Epithelial cell of proximal tubule (primary cell): ENCODE measurements around the gene STUM. TPM values are rescaled to one million over a fixed set of nuclear protein-coding genes. Genes with fewer than 3 reads are reported as not detected.

Experiments
- DNase-seq: peaks from one replicate; pipeline ENCODE4 v3.0.0-alpha.2; 2011; ENCODE audit warnings: low read depth
- H3K4me3 ChIP-seq: 2 replicates; pipeline ENCODE4 v1.5.1; 2011; ENCODE audit warnings: low read depth, mild to moderate bottlenecking, low read length
- CTCF ChIP-seq: conservative IDR thresholded peaks from 2 replicates; pipeline ENCODE4 v1.5.1; 2012; ENCODE audit warnings: low read depth, mild to moderate bottlenecking, low read length
- total RNA-seq: library from RNA; depleted of rRNA; stranded (reverse); fragments of >200 nt; gene quantifications from 2 replicates; pipeline ENCODE4 v1.2.3, GENCODE V29; 2015

Gene STUM
- total RNA-seq, 1 donor from 2014 or later, result under 0.01 TPM

- no peak for TF ChIP-seq CTCF
- no peak for DNase-seq
- H3K4me3 ChIP-seq, result no peak overlapping the region
Observed at GRCh38 chr1:226560243-226560642, 11.7 kb downstream of the STUM start.

- DNase-seq, result no peak
Observed at GRCh38 chr1:226562989-226563388, 14.4 kb downstream of the STUM start.

DNA sequence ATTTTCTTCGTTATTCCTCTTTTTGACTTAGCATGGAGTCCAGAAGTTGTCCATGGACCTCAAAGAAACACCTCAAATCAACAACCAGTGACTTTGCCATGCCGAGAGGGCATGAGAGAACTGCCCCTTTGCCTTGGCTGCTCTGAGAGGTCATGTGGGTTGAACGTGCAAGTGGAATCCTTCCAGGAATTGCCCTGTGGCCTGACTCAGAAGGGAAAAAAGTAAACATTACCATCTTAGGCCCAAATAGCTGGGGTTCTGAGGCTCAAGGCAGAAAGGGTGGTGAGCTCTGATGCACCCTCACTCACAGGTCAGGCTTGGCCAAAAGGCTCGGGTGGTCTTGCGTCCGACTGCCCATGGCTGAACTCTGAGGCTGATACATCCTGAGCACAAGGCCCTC is 15.1 kb downstream of the STUM start:
- H3K4me3 ChIP-seq, result no peak overlapping the region
- no peak for TF ChIP-seq CTCF
- DNase-seq, result no peak

More at GRCh38 chr1:226562989-226563388, 14.4 kb downstream of the STUM start:
- H3K4me3 ChIP-seq, result no peak overlapping the region
- TF ChIP-seq CTCF, result no peak

- TF ChIP-seq CTCF, result no peak
- DNase-seq, result no peak
- H3K4me3 ChIP-seq, result no peak overlapping the region
Observed at GRCh38 chr1:226565476-226565875, 16.9 kb downstream of the STUM start.

GRCh38 chr1:226566234-226566633 is 17.7 kb downstream of the STUM start:
- no peak overlapping the region for H3K4me3 ChIP-seq
- no peak for TF ChIP-seq CTCF
- DNase-seq, result no peak

- H3K4me3 ChIP-seq, result no peak overlapping the region
- DNase-seq, result no peak
- no peak for TF ChIP-seq CTCF
Observed at GRCh38 chr1:226566760-226567159, 18.2 kb downstream of the STUM start.

DNA sequence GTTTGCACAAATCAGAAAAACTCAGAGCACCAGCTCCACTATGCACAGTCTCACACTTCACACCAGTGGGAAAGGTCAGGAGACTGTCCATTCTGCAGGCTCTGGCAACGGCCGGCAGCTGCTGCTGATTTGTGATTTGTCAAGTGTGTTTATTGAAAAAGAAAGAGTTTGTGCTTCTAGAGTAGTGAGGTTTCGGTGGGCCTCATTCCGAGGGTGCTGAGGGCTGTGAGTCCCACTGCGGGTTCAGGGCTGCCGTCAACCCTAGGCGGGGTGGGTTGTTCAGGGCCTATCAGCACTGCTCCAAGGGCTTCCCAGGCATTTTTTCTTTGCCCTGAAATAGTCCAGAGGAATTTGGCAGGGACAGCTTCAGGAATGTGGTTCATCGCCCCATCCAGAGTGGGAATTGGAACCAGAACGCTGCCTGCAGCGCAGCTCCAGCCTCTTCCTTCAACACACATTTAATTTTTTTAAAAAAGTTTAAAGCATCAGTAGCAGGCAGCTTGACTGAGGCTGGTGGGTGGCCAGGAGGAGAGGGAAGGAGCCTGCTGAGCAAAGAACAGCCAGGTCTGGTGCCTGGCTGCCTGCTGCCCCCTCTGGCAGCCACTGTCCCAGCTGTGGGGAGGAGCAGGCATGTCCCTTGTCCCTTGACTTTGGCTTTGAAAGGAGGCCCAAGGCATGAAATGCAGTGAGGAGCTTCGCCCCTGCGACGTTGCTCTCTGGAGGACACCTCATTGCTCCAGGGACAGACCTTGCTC is 19.7 kb downstream of the STUM start:
- peak; percentile 34 for TF ChIP-seq CTCF
- DNase-seq, result no peak

More for the DNA sequence above, 19.7 kb downstream of the STUM start:
- no peak overlapping the region for H3K4me3 ChIP-seq
